NCI-H446 treated with DMSO at 0.1 percent for 48 hours (cell line): ENCODE data around the gene RBL2.
A peak's percentile ranks its signal among the peaks of the same experiment; 100 is the strongest.
"Not testable (repeated sequence)": the region's sequence is repeated elsewhere in the genome, so short reads cannot be mapped to it uniquely, and the experiment has no call there.

Source experiments
- DNase-seq: peaks from one replicate; lab custom pipeline; 2025; lab: John Stamatoyannopoulos, UW

RBL2 gene

DNA sequence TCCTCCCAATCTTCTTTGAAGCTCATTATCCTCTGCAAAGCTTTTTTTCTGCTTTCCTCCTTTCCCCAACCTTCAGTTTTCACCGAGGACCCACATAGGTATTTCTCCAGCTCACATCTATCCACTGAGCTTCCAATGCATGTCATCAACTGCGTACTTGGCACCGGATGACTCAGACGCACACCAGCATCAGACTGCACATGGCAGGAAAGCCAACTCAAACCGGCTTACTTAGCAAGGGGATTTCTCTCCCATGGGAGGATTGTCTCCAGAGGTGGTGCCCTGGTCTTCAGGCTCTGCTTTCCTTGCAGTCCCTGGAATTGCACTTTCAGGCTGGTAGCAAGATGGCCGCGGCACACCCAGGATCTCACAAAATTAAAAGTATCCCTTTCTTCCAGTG lies 70.4 kb downstream of the RBL2 start:
- DNase-seq = no peak

GRCh38 chr16:53506254-53506653 lies 72.0 kb downstream of the RBL2 start:
- no peak for DNase-seq

DNA sequence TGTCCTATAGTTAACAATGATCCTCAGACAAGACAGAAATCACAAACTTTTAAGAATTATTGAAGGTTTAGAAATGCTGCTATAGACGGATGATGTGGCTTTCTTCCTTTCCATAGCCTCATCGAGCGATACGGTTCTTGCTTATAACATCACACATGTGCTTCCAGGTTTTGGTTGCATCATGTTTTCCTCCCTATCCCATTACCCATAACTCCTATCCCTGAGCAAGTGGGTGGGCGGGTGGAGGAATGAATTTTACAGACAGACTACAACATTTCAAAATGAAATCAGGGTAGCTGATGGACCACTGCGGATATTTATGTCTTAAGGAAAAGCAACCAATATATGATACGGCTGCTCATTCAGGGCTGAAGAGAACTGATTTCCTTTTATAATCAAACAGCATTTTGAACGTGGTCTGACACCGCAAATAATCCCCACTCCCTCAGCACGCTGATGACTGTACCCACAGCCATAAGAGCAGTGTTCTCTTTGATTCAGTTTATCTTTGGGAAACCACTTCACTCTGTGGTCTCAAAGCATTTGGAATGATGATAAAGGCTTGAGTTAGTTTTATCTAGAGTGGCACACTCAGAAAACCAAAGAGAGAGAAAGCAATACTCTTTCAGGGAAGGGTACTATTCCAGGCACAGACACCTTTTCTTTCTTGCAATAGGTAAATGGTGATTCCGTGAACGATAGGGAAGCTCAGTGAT lies 73.4 kb downstream of the RBL2 start:
- no peak for DNase-seq

DNA sequence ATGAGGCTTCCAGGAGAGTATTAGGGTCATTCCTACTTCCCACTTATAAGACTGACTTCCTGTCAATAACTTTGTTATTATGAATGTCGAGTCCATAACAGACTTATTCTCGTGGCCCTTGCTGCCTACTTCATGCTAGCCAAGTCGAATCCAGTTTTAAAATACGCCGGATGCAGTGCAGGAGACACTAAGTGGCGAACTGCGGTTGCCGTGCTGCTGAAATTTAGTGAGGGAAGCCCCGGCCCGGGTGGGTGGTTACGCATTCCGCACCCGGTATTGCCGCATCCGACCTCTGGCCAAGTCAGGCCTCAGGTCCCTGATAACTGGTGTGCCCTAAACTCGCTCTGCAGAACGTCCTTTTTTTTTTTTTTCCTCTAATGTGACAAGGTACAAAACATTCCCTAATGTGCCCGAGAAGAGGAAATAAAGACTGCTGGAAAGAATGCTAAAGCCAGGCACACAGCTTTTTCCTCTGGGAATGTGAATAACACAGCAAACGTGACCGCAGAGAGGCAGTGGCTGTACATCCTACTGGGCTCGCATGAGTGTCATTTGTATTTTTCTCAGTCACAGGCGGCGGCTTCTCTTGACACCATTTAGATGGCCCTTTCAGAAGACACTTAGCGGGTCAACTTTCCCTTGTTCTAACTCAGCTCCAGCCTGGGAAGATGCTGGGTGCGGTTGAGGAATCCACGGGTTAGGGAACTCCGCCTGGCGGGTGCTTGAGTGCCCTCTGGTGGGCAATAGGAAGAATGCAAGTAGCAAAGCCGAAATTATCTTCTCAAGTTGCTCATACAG lies 75.8 kb downstream of the RBL2 start:
- DNase-seq = peak; percentile 4

- no peak for DNase-seq
These were observed 76.4 kb downstream of the RBL2 start for GRCh38 chr16:53510704-53511070.

DNA sequence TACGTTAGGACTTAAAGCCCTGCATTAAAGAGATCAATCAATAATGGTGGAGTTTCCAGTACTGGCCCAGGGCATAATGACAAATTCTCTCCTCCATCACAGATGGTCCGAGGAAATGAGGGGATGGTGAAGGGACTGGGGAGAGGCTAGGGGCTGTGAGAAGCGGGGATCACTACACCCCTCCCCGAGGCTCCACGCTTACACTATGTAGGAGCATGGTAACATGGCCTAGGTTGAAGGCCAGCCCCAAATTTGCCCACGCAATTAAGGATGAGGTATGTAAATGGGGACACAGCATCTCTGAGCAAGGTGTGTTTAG lies 76.8 kb downstream of the RBL2 start:
- no peak for DNase-seq

- no peak for DNase-seq
These were observed 77.4 kb downstream of the RBL2 start for GRCh38 chr16:53511403-53512280.

GRCh38 chr16:53512795-53513194 lies 78.5 kb downstream of the RBL2 start:
- not testable (repeated sequence) for DNase-seq

DNA sequence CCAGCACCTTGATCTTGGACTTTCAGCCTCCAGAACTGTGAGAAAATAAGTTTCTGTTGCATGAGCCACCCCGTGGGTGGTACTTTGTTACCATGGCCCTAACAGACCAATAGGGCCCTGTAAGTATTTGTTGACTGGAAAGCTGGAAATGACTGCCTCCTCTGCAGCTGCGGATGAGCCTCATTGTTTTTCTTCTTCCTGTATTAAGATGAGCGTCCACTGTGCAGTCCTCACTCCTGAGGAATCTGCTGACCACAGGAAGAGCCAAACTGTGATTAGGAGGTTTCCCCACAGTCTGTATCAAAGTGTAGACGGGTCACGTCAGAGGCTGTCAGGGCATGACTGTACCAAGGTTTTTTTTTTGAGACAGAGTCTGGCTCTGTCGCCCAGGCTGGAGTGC lies 81.0 kb downstream of the RBL2 start:
- DNase-seq = no peak

- DNase-seq = no peak
These were observed 81.5 kb downstream of the RBL2 start for GRCh38 chr16:53515811-53516210.

DNA sequence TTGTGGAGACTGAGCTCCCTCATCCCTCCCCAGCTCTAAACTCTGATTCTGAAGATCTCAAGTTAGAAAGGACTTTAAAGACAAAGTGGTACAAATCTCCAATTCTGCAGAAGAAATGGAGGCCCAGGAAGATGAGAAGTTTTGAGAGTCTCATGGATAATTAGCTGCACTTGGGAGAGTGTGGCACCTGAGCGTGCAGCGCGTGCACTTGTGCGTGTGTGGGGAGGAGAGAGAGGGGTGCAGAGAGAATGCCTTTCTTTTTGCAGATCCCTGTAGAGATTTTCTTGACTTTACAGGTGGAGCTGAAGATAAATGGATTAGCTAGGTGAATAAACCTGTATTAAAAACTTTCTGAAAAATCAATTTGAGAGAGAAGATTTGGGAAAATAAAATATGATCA lies 83.6 kb downstream of the RBL2 start:
- DNase-seq = no peak

- DNase-seq = no peak
These were observed 84.5 kb downstream of the RBL2 start for GRCh38 chr16:53518550-53519416.

DNA sequence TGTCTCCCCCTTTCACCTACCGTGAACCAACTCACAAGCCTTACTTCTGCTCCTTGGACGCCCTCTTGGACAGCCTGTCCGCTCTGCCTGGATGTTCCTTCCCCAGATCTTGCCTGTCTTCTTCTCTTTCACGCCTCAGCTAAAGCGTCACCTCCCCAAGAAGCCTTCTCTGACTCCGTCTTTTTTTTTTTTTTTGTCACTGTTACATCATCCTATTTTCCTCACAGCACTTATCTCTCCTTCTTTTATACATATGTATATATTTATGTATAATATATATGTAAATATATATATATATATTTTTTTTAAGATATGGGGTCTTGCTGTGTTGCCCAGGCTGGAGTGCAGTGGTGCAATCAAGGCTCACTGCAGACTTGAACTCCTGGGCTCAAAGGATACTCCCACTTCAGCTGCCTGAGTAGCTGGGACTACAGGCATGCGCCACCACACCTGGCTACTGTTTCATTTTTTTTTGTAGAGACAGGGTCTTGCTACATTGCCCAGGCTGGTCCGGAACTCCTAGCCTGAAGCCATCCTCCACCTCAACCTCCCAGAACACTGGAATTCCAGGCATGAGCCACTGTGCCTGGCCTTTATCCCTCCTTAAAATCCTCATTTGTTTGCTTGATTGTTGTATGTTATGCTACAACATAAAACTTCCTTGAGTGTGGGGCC lies 85.3 kb downstream of the RBL2 start:
- DNase-seq = no peak

DNA sequence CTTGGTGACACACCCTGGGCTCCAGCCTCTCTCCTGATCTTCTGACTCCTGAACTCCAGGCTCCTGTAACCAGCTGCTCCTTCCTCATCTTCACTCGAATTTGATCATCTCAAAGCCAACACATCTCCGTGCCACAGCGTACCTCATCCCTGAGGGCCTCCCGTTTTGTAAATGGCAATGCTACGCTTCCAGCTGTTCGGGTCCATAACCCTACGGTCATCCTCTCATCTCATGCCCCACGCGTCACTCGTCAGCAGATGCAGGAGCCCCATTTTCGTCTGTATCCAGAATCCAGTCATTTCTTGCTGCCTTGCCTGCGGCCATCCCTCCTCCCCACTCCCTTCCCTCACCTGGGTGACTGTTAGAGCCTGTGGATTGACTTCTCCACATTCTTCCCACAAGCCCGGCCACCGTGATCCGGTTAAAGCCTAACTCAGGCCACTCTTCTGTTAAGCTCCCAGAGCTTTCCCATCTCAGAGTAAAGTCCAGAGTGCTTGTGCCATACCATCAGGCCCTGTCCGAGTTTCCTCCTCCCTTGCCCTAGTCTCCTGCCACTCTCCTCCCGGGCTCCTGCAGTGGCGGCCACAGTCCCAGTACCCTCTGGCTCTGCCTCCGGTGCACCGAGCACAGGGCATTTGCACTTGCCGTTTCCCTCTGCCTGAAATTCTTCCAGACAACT lies 89.0 kb downstream of the RBL2 start:
- no peak for DNase-seq

DNA sequence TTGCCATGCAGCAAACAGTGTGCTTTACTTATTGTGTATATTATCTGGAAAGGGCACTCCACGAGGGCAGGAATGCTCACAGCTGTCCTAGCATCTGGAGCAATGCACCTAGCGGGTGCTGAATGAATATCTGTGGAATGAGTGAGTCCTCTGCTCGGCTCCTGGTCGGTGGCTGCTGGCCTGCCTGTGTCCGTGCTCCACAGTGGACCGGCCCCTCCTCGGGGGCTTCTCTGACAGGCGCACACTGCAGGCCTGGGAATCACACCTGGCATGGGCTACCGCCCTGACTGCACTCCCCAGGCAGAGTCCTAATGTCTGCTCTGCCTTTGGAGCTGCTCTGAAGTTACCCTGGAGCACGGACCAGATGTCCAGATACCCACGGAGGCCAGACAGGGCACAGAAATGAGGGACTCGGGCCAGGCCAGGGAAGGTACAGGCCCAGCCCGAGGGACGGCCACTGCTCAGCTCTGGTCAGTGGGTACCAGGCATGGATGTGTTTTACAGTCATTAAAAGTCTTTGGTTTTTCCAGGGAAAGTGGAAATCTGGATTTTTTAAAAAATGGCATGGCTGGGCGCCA lies 89.8 kb downstream of the RBL2 start:
- no peak for DNase-seq

- DNase-seq = no peak
These were observed 94.5 kb downstream of the RBL2 start for GRCh38 chr16:53528797-53529196.

GRCh38 chr16:53529513-53529912 lies 95.2 kb downstream of the RBL2 start:
- DNase-seq = no peak

GRCh38 chr16:53530046-53530445 lies 95.8 kb downstream of the RBL2 start:
- DNase-seq = no peak

- DNase-seq = no peak
These were observed 96.5 kb downstream of the RBL2 start for GRCh38 chr16:53530741-53531140.

DNA sequence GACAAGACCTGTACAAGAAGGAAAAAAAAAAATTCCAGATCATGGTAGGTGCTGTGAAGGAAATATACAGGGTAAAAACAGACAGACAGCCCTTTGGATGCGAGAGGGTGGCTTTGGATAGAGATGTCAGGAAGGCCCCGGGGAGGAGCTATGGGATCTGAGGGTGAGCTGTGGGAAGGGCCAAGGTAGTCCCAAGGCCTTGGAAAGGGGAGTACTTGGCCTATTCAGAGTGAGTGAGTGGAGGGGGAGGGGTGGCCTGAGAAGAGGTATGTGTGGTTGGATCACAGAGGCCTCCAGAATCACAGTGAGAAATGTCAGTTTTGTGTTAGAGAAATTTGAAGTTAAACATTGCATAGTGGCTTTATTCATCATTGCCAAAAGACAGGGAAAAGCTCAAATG lies 99.9 kb downstream of the RBL2 start:
- DNase-seq = no peak
